Tibial artery (tissue), 4 donors: ENCODE data around the gene PLAGL1.
"Not testable (repeated sequence)": the region's sequence is repeated elsewhere in the genome, so short reads cannot be mapped to it uniquely, and the experiment has no call there.

Source experiments
- DNase-seq, 2 donors: peaks; one replicate each; pipeline ENCODE4 v3.0.0-alpha.2; 2019
- H3K27ac ChIP-seq, 2 donors: fragments of 200-600 bp; sonication (generic) in 1 of 2; 1 replicate in 1 of 2; 2 replicates in 1 of 2; pipeline ENCODE4 v1.5.1; 2018 to 2019; ENCODE audit warnings: mild to moderate bottlenecking in 1 of 2
- H3K27me3 ChIP-seq, 2 donors: fragments of 200-600 bp; sonication (generic) in 1 of 2; one replicate each; pipeline versions ENCODE4 v1.5.1 to v1.6.0; 2016 to 2019
- H3K36me3 ChIP-seq, 3 donors: fragments of 200-600 bp; sonication (generic) in 2 of 3; one replicate each; pipeline ENCODE4 v1.5.1; 2016 to 2019; ENCODE audit warnings: mild to moderate bottlenecking in 2 of 3
- H3K4me1 ChIP-seq, 4 donors: fragments of 200-600 bp; sonication (generic) in 2 of 4; 1 replicate in 3 of 4; 2 replicates in 1 of 4; pipeline ENCODE4 v1.5.1; 2016 to 2019
- H3K4me3 ChIP-seq, 2 donors: fragments of 200-600 bp; sonication (generic) in 1 of 2; 1 replicate in 1 of 2; 2 replicates in 1 of 2; pipeline ENCODE4 v1.5.1; 2018 to 2019; ENCODE audit warnings: mild to moderate bottlenecking in 2 of 2
- H3K9me3 ChIP-seq, 3 donors: fragments of 200-600 bp; sonication (generic) in 1 of 3; one replicate each; pipeline ENCODE4 v1.5.1; 2016 to 2019
- CTCF ChIP-seq, 2 experiments: fragments of 200-600 bp in 1 of 2; fragments of 450-650 bp in 1 of 2; IDR thresholded peaks; one replicate each; pipeline ENCODE4 v1.5.1; 2017 to 2019; ENCODE audit warnings: antibody characterized with exemption in 2 of 2, mild to moderate bottlenecking in 1 of 2, moderate library complexity in 1 of 2
- intact Hi-C: fragments of 100-400 bp; cut with DNase I; formaldehyde crosslinking; loops from one replicate; pipeline ENCODE4 v1.15.0; 2023; ENCODE audit warnings: low total_unique reads

Gene PLAGL1

GRCh38 chr6:144047688-144048087 lies 39.6 kb upstream of the PLAGL1 start:
- Histone ChIP-seq H3K4me3 (no peak overlapping the region), H3K4me1 (no peaks in the 10 kb centered on the region), H3K36me3 (no peaks in the 10 kb centered on the region), H3K27ac (no peak overlapping the region), H3K27me3 (no peaks in the 10 kb centered on the region), H3K9me3 (no peaks in the 10 kb centered on the region)
- DNase-seq, result no peak
- TF ChIP-seq CTCF (IDR thresholded peaks at IDR 0.05), result no peak
- intact Hi-C loops, result no loop called here

GRCh38 chr6:144046672-144047071 lies 38.6 kb upstream of the PLAGL1 start:
- DNase-seq, H3K36me3 ChIP-seq, H3K9me3 ChIP-seq, H3K27me3 ChIP-seq, H3K4me3 ChIP-seq, H3K4me1 ChIP-seq, intact Hi-C loops, H3K27ac ChIP-seq: not testable (repeated sequence)

- H3K27ac ChIP-seq, H3K36me3 ChIP-seq, intact Hi-C loops, DNase-seq, H3K4me1 ChIP-seq, H3K27me3 ChIP-seq, H3K9me3 ChIP-seq, H3K4me3 ChIP-seq: not testable (repeated sequence)
Measured at GRCh38 chr6:144044989-144045388, 36.9 kb upstream of the PLAGL1 start.

- Histone ChIP-seq H3K36me3 (no peaks in the 10 kb centered on the region), H3K9me3 (no peaks in the 10 kb centered on the region), H3K27ac (peak overlapping the region in 1 of 2 donors; percentile 42), H3K27me3 (no peaks in the 10 kb centered on the region), H3K4me3 (peak overlapping the region; percentile 34 to 36), H3K4me1 (peaks cover 0 to 8% (median 4%) of the 10 kb centered on the region in 4 donors)
- no peak for TF ChIP-seq CTCF (IDR thresholded peaks at IDR 0.05)
- intact Hi-C loops, result no loop called here
- no peak for DNase-seq
Measured at GRCh38 chr6:144036835-144037195, 28.8 kb upstream of the PLAGL1 start.

GRCh38 chr6:144036064-144036834 lies 28.2 kb upstream of the PLAGL1 start:
- Histone ChIP-seq H3K27me3 (no peaks in the 10 kb centered on the region), H3K27ac (peak overlapping the region in 1 of 2 donors; percentile 42), H3K9me3 (no peaks in the 10 kb centered on the region), H3K36me3 (no peaks in the 10 kb centered on the region), H3K4me1 (peaks cover 0 to 8% (median 4%) of the 10 kb centered on the region in 4 donors), H3K4me3 (peak overlapping the region; percentile 34 to 36)
- DNase-seq, result peak in 1 of 2 donors; percentile 39
- intact Hi-C loops, result no loop called here
- TF ChIP-seq CTCF (IDR thresholded peaks at IDR 0.05), result no peak

- no peak for DNase-seq
- H3K27me3 ChIP-seq, result no peaks in the 10 kb centered on the region
- no peak overlapping the region for H3K4me3 ChIP-seq
- no peaks in the 10 kb centered on the region for H3K9me3 ChIP-seq
- H3K27ac ChIP-seq, result no peak overlapping the region
- intact Hi-C loops, result no loop called here
- H3K36me3 ChIP-seq, result no peaks in the 10 kb centered on the region
- H3K4me1 ChIP-seq, result peaks cover 0 to 8% (median 4%) of the 10 kb centered on the region in 4 donors
- TF ChIP-seq CTCF (IDR thresholded peaks at IDR 0.05), result no peak
Measured at GRCh38 chr6:144035416-144035815, 27.4 kb upstream of the PLAGL1 start.
